Islet of Langerhans (tissue), 1 donor: Measurements from ENCODE around the gene RPS8.
"Not testable (repeated sequence)": the region's sequence is repeated elsewhere in the genome, so short reads cannot be mapped to it uniquely, and the experiment has no call there.

Source experiments
- FAIRE-seq: peaks from one replicate; lab custom pipeline; 2011; peaks lifted over from hg19 to GRCh38; lab: Jason Lieb, UNC

RPS8 gene

DNA sequence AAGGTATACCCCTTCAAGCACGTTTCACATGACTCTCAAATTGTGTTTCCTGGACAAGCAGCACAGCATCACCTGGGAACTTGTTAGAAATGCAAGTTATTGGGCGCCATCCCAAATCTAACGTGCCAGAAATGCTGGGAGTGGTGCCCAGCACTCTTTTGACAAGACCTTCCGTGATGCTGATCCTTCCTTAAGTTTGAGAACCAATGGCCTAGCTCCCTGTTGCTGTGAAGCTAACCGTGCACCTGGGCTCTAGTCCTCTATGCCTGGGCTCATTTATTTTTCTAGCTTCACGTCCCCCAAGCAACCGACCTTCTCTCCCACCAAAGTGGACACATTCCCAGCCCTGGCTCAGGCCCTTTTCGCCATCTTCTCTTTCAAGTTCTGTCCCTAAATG, 8.4 kb downstream of the RPS8 start:
- no peak for FAIRE-seq

DNA sequence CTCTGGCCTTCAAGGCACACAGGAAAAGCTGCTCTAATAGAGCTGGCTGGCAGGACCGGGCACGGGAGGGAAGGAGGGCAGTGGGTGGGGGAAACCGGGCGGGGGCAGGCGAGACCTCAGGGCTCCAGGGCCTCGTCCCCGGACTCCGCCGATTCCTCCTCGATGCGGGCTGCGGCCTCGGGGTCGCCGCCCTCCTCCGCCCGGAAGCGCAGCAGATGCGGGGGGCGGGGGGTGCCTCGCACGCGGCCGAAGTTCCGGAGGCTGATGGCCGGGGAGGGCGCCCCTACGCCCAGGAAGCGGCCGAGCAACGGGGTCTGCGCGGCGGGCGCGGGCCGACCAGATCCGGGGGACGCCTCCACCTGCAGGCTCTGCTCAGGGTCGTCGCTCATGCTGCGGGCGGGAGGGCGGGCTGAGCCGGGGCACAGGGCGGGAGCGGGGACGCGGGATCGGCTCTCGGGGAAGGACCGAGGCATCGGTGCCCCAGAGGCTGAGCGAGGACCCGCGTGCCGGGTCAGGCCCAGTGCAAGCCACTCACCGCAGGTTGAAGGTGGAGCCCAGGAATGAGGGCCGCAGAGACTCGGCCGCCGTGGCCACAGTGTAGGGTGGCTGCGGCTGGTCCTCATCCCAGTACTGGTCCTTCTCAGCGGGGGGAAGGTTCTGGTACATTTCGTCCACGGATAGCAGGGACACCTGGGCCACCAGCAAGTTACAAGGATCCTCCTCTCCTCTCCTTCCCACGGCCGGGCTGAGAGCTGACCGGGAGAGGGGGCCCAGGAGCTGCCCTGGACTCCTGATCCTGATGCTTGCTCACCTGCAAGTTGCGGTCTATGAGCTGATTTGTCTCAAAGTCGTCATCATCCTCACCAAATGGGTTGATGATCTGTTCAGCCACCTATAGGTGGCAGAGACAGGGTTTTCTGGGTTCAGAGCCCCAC, 9.0 kb downstream of the RPS8 start:
- no peak for FAIRE-seq

DNA sequence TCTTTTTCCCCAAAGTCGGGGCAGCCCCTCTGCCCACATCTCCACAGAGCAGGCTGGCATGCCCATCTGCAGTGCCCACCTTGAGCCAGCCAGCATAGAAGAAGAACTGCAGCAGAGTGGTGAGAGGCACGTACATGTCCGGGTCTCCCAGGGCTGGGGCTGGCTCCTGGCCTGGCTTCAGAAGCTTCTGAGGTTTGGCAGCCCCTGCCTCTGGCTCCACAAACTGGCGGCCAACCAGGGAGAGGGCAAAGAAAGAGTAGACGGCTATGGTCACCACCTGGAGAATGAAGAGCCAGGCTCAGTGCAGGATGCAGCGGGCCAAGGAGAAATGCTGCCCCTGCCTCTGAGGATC, 9.7 kb downstream of the RPS8 start:
- no peak for FAIRE-seq

DNA sequence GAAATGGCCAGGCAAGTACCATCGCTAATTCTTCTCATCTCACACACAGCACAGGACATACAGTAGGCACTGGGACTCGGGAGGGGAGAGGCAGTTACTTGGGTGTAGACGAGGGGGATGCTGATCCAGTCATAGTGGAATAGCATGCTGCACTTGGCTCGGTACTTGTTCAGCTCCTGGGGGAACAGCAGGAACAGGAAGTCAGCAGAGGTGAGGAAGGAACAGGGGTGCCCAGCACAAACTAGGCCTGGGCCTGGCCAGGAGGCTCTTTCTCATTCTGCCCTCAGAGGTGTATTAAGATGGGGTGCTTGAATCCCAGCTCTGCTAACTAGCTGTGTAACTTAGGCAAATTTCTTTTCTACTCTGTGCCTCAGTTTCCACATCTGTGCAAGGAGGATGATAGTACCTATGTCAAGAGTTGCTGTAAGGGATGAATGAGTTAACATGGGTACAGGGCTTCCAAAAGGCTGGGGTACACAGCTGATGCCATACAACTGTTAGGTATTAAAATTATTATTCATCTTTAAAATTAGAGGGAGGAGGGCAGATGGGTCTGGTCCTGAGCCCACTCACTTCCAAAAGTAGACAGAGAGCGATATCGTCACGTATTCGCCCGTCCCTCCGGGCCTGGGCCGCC, 10.3 kb downstream of the RPS8 start:
- no peak for FAIRE-seq

DNA sequence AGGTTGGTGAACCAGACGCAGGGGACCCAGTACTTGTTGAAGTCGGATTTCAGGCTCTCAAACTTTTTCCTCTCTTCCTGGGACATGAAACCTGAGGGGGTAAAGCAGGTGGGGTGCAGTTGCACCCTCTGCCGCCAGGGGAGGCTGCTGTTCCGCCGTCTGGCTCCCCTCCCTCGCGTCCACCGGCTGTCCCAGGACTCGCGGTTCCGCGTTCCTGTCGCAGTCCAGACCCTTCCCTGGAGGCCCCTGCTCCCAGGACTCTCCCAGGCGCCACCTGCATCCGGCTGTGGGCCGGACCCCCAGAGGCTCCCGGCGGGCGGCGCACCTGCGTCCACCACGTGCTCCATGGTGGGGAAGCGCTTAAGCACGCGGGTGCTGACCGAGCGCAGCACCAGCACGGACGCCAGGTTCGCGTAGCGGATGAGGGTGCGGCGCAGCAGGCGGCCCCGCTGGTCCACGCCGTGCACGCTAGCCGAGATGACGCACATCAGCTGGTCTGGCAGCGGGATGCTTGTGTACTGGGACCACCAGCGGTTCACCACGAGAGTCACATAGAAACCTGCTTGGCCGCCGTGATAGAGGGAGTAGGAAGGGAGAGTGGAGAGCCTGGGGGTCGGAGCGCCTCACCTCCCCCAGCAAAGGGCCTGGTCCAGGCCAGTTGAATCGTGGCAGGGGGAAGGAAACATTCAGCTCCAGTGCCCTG, 10.9 kb downstream of the RPS8 start:
- FAIRE-seq: no peak

DNA sequence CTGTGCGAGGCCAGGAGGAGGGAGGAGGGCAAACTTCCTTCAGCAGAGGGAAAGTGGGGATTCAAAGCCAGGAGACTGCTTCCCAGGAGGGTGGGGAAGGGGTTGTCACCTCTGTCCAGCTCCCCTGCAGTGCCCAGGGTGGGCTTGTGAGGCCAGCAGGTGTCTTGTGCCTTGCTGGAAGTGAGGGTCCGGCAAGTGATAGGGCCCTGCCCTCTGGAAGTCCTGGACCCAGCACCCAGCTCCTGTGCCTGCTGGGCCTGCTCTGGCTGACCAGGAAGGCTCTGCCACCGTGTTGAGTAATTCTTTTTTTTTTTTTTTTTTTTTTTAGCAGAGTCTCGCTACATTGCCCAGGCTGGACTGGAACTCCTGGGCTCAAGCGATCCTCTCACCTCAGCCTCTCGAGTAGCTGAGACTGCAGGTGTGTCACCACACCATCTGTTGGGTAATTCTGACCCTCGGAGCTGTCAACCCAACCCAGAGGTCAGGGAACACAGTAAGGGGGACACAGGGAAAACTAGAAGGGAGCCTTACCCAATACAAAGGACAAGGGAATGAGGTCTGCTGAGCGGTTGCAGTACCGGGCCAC, 11.6 kb downstream of the RPS8 start:
- no peak for FAIRE-seq

DNA sequence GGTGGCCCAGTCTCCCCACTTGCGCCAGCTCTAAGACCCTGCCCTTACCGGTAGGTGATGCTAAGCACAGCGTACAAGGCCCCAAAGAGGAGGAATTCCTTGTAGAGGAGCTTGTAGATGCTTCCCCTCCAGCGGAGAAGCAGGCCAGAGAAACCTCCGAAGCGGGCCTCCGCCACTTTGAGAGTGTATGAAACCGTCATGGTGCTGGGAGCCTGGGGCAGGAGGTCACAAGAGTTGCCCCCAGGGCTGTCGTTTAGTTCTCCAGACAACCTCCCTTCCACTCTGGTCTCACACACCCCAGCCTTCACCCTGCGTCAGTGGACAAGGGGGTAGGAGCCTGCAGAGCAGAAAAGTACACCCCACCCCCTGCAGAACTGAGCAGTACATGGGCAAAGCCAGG, 12.2 kb downstream of the RPS8 start:
- FAIRE-seq: no peak

DNA sequence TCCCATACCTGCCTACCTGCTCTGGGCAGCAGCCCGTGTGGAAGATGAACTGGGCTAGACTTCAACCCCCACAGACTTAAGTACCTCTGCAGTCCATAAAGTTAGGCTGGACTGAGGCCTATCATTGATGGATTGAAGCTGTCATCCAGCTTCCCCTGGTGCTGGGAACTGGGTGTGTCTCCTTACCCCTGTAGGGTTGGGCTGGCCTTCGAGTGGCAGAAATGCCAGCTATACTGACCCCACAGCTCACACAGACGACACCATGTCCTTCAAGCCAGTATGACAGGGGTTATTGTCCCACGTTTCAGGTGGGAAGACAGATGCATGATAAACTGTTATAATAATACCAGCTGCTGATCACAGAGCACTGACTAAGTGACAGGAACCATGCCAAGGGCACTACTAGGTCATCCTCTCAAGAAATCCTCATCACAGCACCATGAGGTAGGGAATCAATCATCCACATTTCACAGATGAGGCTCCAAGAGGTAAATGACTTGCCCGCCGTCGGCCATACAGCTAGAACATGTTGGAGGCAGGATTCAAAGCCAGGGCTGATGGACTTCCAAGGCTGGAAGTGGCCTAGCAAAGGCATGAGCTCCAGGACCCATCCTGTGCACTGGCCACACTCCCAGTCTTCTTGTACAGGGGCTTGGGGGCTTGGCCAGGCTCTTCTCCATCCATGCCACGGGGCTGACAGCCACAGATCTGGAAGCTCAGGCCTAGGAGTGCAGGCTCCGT, 12.9 kb downstream of the RPS8 start, which contains the start of gene BEST4:
BEST4 (minus strand) TSS at position 51 of the 741 bp plus-strand sequence. CDS start 465 bp downstream, outside the sequence.
- no peak for FAIRE-seq

DNA sequence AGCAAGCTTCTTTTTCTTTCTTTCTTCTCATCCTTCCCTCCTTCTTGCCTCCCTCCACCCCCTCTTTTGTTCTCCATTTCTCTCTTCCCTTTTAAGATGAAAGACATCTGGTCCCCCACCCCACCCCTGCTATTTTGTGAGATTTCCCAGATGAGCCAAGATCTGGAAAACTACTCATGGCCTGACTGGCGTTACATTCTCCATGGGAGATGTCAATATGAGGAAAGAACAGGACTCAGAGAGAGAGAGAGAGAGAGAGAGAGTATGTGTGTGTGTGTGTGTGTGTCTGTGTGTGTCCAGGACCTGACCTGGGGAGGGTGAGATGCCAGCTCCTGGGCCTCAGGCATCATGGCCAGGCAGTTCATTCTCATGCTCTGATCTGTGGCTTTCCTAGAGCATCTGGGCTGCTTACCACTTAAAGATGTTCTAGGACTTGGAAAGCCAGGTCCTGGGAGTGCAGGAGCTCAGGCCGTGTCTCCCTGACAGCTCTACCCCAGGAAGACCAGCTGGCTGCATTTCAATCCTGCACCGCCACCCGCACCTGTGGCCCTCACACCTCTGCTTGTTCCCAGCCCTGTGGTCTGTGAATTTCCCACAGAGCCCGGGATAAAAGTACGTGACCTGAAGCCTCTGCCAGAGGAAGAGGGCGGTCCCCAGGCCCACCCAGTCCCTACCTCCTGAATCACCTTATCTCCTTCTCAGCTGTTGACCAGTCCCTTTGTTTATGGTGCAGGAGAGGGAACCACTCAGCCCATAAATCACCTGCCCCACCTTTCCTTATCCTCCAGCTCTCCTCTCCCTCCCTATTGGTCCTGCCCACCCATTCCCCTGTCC, 15.8 kb downstream of the RPS8 start:
- FAIRE-seq: no peak

DNA sequence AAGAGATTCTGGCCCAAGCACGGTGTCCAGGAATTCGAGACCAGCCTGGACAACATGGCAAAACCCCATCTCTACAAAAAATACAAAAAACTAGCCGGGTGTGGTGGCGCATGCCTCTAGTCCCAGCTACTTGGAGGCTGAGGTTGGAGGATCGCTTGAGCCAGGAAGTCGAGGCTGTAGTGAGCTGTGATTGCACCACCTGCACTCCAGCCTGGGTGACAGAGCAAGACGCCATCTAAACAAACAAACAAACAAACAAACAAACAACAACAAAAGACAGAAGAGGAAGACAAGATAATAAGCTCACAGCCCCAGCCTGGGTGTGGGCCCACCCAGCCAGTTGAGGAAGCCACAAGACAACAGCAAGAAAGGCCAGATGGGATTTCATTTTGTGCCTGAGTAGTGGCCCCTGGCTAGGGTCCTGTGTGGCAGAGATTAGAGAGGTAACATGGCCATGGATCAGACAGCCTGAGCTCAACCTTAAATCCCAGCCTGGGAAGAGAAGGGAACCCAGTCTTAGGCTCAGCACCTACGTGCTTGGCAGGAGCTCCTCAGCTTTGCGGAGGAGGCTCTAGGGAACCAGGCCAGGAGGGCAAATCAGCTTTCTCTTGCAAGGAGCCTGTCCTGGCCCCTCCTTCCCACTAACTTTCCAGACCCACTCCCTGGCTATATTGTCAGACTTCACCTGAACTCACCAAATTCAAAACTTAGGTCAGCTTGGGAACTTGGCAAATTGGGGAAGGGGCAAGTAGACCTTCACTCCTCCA, 17.6 kb downstream of the RPS8 start:
- FAIRE-seq: no peak

DNA sequence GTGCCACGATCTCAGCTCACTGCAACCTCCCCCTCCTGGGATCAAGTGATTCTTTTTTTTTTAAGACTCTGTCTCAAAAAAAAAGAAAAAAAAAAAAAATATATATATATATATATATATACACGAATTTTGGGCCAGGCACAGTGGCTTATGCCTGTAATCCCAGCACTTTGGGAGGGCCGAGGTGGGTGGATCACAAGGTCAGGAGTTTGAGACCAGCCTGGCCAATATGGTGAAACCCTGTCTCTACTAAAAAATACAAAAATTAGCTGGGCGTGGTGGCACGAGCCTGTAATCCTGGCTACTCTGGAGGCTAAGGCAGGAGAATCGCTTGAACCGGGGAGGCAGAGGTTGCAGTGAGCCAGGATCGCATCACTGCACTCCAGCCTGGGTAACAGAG, 22.5 kb downstream of the RPS8 start:
- not testable (repeated sequence) for FAIRE-seq

DNA sequence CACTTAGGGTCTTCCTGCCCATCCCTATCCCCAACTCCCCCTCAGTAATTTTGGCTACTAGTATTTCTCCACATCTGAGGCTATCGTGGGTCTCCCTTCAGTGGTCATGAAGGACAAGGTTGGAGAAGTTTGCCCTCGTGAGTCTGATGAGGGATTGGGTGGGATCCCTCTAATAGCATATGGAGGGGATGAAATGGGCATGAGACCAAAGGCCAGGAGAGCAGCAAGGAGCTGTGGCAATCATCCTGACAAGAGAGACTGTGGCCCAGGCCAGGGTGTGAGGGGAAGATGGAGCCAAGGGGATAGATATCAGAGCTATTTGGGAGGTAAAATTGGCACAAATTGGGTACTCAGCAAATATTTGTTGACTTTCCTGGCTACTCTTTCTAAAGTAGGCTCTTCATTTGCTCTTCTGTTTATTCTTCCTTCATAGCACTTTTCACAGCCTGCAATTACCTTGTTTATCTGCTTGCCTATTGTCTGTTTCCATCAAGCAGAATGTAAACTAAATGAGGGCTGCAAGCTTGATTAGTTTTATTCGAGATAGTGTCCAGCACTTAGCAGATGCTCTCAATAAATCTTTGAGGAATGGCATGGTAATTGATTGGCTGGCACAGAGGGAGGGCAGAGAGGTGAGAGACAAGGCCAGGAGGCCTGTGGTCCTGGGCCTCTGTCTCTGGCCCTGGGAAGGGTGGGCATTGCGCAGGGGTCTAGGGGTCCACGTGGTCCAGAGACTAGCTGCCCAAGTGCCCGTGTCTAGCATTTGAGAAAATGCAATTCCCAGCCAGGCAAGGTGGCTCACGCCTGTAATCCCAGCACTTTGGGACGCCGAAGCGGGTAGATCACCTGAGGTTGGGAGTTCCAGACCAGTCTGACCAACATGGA, 23.4 kb downstream of the RPS8 start:
- no peak for FAIRE-seq

DNA sequence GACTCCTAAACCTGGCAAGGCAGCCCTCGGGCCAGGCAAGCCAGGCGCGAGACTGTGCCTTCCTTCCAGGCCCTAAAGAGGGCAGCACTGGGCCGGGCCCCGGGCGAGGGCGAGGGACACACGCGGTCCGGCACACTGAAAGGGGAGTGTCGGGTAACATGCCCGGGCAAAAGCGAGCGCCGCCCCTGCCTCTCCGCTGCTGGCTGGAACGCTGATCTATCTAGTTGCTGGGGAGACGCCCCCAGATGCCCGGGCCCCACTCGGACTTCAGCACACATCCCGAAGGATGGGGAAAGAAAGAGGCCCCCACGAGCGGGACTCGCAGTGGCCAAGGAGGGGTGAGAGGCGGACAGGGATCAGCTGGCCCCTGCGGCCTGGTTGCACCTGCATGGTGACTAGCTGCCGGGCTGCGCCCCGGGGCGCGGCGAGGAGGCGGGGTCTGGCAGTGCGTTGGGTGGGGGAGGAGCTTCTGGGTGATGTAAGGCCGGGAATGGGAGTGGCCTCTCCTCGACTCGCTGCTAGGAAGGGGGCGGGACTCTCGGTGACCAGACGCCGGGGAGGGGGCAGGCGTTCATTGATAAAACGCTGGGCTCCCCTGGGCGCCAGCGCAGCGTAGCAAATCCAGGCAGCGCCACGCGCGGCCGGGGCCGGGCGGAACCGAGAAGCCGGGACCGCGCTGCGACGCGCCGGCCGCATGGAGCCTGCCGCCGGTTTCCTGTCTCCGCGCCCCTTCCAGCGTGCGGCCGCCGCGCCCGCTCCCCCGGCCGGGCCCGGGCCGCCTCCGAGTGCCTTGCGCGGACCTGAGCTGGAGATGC, 24.6 kb downstream of the RPS8 start, which contains the start of gene PLK3:
PLK3 (plus strand) TSS at position 608 of the 815 bp plus-strand sequence; CDS start at position 695, 87 bp downstream.
- peak; percentile 68 for FAIRE-seq

DNA sequence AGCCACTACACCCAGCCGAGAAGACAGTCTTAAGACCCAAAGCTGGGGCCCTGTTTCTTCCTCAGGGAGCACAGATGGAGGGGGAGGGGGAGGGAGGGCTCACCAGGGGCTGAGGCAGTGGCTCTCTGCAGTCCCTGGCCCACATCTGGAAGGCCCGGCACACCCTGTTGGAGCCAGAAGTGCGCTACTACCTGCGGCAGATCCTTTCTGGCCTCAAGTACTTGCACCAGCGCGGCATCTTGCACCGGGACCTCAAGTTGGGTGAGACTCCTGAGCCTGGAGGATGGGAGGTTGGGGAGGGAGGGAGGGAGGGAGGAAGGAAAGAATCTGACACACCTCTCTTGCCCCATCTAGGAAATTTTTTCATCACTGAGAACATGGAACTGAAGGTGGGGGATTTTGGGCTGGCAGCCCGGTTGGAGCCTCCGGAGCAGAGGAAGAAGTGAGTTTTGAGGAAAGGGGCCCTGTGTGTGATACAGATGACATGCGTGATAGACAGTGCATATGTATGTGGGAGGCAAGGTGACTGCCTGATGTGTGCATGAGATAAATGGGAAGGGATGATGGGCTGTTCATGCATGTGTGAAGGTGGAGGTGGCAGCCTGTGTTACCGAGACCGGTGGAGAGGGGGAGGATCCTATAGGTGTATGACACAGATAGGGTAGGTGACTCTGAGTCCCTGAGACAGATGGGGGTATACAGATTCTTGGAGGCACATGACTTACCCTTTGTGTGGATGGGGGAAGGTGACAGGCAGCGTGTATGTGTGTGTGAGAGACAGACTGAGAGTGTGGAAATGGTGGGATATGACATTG, 26.4 kb downstream of the RPS8 start:
- no peak for FAIRE-seq

DNA sequence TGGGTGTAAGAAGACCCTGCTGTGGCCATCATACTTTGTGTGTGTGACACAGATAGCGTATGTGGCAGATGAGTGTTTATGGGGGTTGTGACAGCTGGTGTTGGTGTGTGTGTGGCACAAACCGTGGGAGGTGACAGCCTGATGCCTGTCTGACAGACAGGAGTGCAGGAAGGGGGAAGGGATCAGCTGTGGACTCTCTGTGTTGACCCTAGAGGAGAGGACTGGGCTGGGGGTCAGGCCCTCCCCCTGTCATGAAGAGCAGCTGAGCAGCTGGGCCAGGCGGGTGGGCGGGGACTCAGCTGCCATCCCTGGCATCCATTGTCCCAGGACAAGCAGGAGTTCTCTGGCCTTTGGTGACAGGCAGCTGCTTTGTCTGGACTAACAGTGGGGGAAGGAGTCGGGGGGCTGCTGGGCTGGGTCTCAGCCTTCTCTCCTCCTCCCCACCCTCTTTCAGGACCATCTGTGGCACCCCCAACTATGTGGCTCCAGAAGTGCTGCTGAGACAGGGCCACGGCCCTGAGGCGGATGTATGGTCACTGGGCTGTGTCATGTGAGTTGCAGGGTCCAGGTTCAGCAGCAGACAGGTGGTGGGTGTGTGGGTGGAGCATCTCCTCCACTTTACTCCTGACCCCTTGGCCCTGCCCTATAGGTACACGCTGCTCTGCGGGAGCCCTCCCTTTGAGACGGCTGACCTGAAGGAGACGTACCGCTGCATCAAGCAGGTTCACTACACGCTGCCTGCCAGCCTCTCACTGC, 27.1 kb downstream of the RPS8 start:
- no peak for FAIRE-seq

DNA sequence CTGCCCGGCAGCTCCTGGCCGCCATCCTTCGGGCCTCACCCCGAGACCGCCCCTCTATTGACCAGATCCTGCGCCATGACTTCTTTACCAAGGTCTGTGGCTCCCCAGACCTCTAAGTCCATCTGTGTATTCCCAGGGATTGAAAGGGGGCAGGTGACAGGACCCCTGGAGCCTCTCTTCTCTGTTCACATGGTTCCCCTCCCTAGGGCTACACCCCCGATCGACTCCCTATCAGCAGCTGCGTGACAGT, 27.6 kb downstream of the RPS8 start:
- FAIRE-seq: no peak
